GM19193 (cell line): ENCODE measurements around the gene KCNT1.

ENCODE experiments used
- POLR2A ChIP-seq: IDR thresholded peaks from 4 replicates; pipeline ENCODE4 v1.6.1; 2011; ENCODE audit not compliant: insufficient read depth, insufficient read length; ENCODE audit errors: extremely low read depth

KCNT1 gene

DNA sequence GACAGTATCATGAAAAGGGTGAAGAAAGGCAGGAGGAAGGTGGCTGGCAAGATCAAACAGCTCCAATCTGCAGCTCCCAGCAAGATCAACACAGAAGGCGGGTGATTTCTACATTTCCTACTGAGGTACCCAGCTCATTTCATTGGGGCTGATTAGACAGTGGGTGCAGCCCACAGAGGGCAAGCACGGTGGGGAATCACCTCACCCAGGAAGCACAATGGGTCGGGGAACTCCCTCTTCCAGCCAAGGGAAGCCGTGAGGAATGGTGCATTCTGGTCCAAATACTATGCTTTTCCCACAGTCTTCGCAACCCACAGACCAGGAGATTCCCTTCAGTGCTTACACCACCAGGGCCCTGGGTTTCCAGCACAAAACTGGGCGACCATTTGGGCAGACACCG lies 138.6 kb downstream of the KCNT1 start:
- no peak for TF ChIP-seq POLR2A
